IMR-90 (cell line): Measurements from ENCODE around the gene NPAS1. TPM values are rescaled to one million over a fixed set of nuclear protein-coding genes. Genes with fewer than 3 reads are reported as not detected.
A peak's percentile ranks its signal among the peaks of the same experiment; 100 is the strongest.

Experiments
- ATAC-seq: fragments of 200-7000 bp; cut with Tn5 transposase; 2 replicates; pipeline ENCODE4 v1.9.1; 2020; ENCODE audit warnings: low read depth, mild to moderate bottlenecking, moderate library complexity
- BruUV-seq: library from RNA; stranded (reverse); fragments of 400-500 nt; replicated peaks from 2 replicates; lab custom pipeline; 2021; lab: Mats Ljungman, UMichigan
- CTCF ChIA-PET: fragments of 300-600 bp; formaldehyde crosslinking; extraction: SDS; loops from one replicate; lab custom pipeline; 2021; ENCODE audit warnings: antibody characterized with exemption; lab: Yijun Ruan, JAX
- POLR2A ChIA-PET: fragments of 300-600 bp; sonication (Branson Sonifier 250); formaldehyde crosslinking; loops from one replicate; lab custom pipeline; 2022; ENCODE audit warnings: antibody characterized with exemption; ENCODE audit not compliant: unreplicated experiment; lab: Charles Lee
- DNase-seq: peaks from one replicate; pipeline ENCODE4 v3.0.0; 2013
- H2AFZ ChIP-seq: replicated peaks from 2 replicates; pipeline ENCODE3; 2013; ENCODE audit warnings: low read length, mild to moderate bottlenecking; ENCODE audit not compliant: poor library complexity
- H2AK5ac ChIP-seq: 2 replicates; pipeline ENCODE4 v1.6.1; 2013; ENCODE audit warnings: low read depth, low read length, inconsistent platforms
- H2AK9ac ChIP-seq: replicated peaks from 2 replicates; pipeline ENCODE3; 2013; ENCODE audit warnings: mild to moderate bottlenecking, low read depth, low read length, moderate library complexity; ENCODE audit not compliant: poor library complexity
- H2BK120ac ChIP-seq: 2 replicates; pipeline ENCODE4 v1.6.1; 2013; ENCODE audit warnings: low read depth, low read length, inconsistent platforms
- H2BK15ac ChIP-seq: 3 replicates; pipeline ENCODE4 v1.6.1; 2013; ENCODE audit warnings: low read depth, low read length, inconsistent platforms
- H2BK20ac ChIP-seq: 2 replicates; pipeline ENCODE4 v1.6.1; 2013; ENCODE audit warnings: low read depth, mild to moderate bottlenecking, inconsistent platforms, low read length, moderate library complexity
- H2BK5ac ChIP-seq: 2 replicates; pipeline ENCODE4 v1.6.1; 2013; ENCODE audit warnings: mild to moderate bottlenecking, low read depth, low read length, inconsistent platforms; ENCODE audit not compliant: poor library complexity, severe bottlenecking
- H3K14ac ChIP-seq: replicated peaks from 2 replicates; pipeline ENCODE4 v1.6.1; 2013; ENCODE audit warnings: low read depth, low read length, inconsistent platforms
- H3K18ac ChIP-seq: 2 replicates; pipeline ENCODE4 v1.6.1; 2013; ENCODE audit warnings: low read depth, low read length, control low read depth
- H3K23ac ChIP-seq: 2 replicates; pipeline ENCODE4 v1.6.1; 2013; ENCODE audit warnings: low read depth, low read length, inconsistent platforms
- H3K27ac ChIP-seq: 2 replicates; pipeline ENCODE4 v1.5.1; 2013; ENCODE audit warnings: mild to moderate bottlenecking, control low read depth, low read length; ENCODE audit not compliant: insufficient read depth
- H3K27me3 ChIP-seq: 2 replicates; pipeline ENCODE4 v1.6.1; 2013; ENCODE audit warnings: low read length; ENCODE audit not compliant: control insufficient read depth, insufficient read depth
- H3K36me3 ChIP-seq: 2 replicates; pipeline ENCODE4 v1.6.1; 2013; ENCODE audit warnings: low read length, mixed read lengths; ENCODE audit not compliant: control insufficient read depth, insufficient read depth
- H3K4ac ChIP-seq: 2 replicates; pipeline ENCODE4 v1.6.1; 2013; ENCODE audit warnings: low read depth, low read length, inconsistent platforms
- H3K4me1 ChIP-seq: 2 replicates; pipeline ENCODE4 v1.6.1; 2013; ENCODE audit warnings: low read length, mixed read lengths; ENCODE audit not compliant: control insufficient read depth, insufficient read depth
- H3K4me2 ChIP-seq: 2 replicates; pipeline ENCODE4 v1.6.1; 2013; ENCODE audit warnings: low read depth, mild to moderate bottlenecking, control low read depth, low read length, moderate library complexity
- H3K4me3 ChIP-seq: 2 replicates; pipeline ENCODE4 v1.5.1; 2013; ENCODE audit warnings: low read depth, mild to moderate bottlenecking, control low read depth, low read length, moderate library complexity; ENCODE audit not compliant: insufficient read depth
- H3K56ac ChIP-seq: 2 replicates; pipeline ENCODE4 v1.6.1; 2013; ENCODE audit warnings: low read length, inconsistent platforms; ENCODE audit not compliant: insufficient read depth; ENCODE audit errors: extremely low read depth
- H3K79me1 ChIP-seq, 2 experiments: 2 replicates each; pipeline ENCODE4 v1.6.1; 2013; ENCODE audit warnings: low read length in 2 of 2, inconsistent platforms in 1 of 2, low read depth in 1 of 2
- H3K9ac ChIP-seq: 2 replicates; pipeline ENCODE4 v1.6.1; 2013; ENCODE audit warnings: low read depth, low read length, control low read depth
- H3K9me1 ChIP-seq: 2 replicates; pipeline ENCODE4 v1.6.1; 2013; ENCODE audit warnings: low read length, inconsistent platforms; ENCODE audit not compliant: insufficient read depth
- H3K9me3 ChIP-seq: 2 replicates; pipeline ENCODE4 v1.6.1; 2013; ENCODE audit warnings: low read length; ENCODE audit not compliant: control insufficient read depth, insufficient read depth
- H4K20me1 ChIP-seq: 2 replicates; pipeline ENCODE4 v1.6.1; 2013; ENCODE audit warnings: low read length, inconsistent platforms; ENCODE audit not compliant: insufficient read depth
- H4K5ac ChIP-seq: 2 replicates; pipeline ENCODE4 v1.6.1; 2013; ENCODE audit warnings: mild to moderate bottlenecking, low read depth, low read length, control low read depth
- H4K8ac ChIP-seq, 2 experiments: 2 replicates each; pipeline ENCODE4 v1.6.1; 2013; ENCODE audit warnings: low read depth in 2 of 2, low read length in 2 of 2, control low read depth in 1 of 2, inconsistent platforms in 1 of 2
- H4K91ac ChIP-seq: 2 replicates; pipeline ENCODE4 v1.6.1; 2013; ENCODE audit warnings: low read depth, low read length, inconsistent platforms; ENCODE audit not compliant: insufficient read depth
- BHLHE40 ChIP-seq: fragments of 150-350 bp; IDR thresholded peaks from 2 replicates; pipeline ENCODE4 v1.6.1; 2016; ENCODE audit warnings: mild to moderate bottlenecking, low read depth, low read length
- CEBPB ChIP-seq: IDR thresholded peaks from 2 replicates; pipeline ENCODE4 v1.6.1; 2012; ENCODE audit warnings: low read depth, low read length, improper control_type of control experiment
- CHD1 ChIP-seq: IDR thresholded peaks from 2 replicates; pipeline ENCODE4 v1.6.1; 2012; ENCODE audit warnings: low read depth, low read length, improper control_type of control experiment
- CTCF ChIP-seq: conservative IDR thresholded peaks from 2 replicates; pipeline ENCODE4 v1.5.1; 2012; ENCODE audit warnings: mild to moderate bottlenecking, low read depth, low read length, improper control_type of control experiment
- ELK1 ChIP-seq: fragments of 150-350 bp; IDR thresholded peaks from 2 replicates; pipeline ENCODE4 v1.6.1; 2016; ENCODE audit warnings: low read depth, mild to moderate bottlenecking, low read length, moderate library complexity, borderline replicate concordance
- FOS ChIP-seq: fragments of 150-350 bp; IDR thresholded peaks from 2 replicates; pipeline ENCODE4 v1.6.1; 2016; ENCODE audit warnings: low read depth, low read length
- MAFK ChIP-seq: IDR thresholded peaks from 2 replicates; pipeline ENCODE4 v1.6.1; 2012; ENCODE audit warnings: low read depth, low read length, improper control_type of control experiment
- MAZ ChIP-seq: IDR thresholded peaks from 2 replicates; pipeline ENCODE4 v1.6.1; 2012; ENCODE audit warnings: low read depth, mild to moderate bottlenecking, low read length, improper control_type of control experiment, moderate library complexity, borderline replicate concordance
- MXI1 ChIP-seq: IDR thresholded peaks from 2 replicates; pipeline ENCODE4 v1.6.1; 2012; ENCODE audit warnings: low read depth, mild to moderate bottlenecking, low read length, moderate library complexity, borderline replicate concordance
- POLR2A ChIP-seq: IDR thresholded peaks from 2 replicates; pipeline ENCODE4 v1.6.1; 2012; ENCODE audit warnings: mild to moderate bottlenecking, low read depth, low read length
- RAD21 ChIP-seq: IDR thresholded peaks from 2 replicates; pipeline ENCODE4 v1.6.1; 2012; ENCODE audit warnings: low read length, improper control_type of control experiment
- RCOR1 ChIP-seq: IDR thresholded peaks from 2 replicates; pipeline ENCODE4 v1.6.1; 2012; ENCODE audit warnings: mild to moderate bottlenecking, low read length, improper control_type of control experiment; ENCODE audit not compliant: insufficient replicate concordance
- RFX5 ChIP-seq: IDR thresholded peaks from 2 replicates; pipeline ENCODE4 v1.8.0; 2012; ENCODE audit warnings: low read depth, mild to moderate bottlenecking, low read length, moderate library complexity
- USF2 ChIP-seq: fragments of 150-350 bp; IDR thresholded peaks from 2 replicates; pipeline ENCODE4 v1.6.1; 2017; ENCODE audit warnings: mild to moderate bottlenecking, antibody characterized with exemption, low read length, low read depth
- WGBS, 2 experiments: methylation state at CpG; one replicate each; pipeline versions ENCODE4 v1.1.5 to v1.1.7; 2013; ENCODE audit warnings: missing lambda C conversion rate in 2 of 2; ENCODE audit not compliant: insufficient read length in 1 of 2; ENCODE audit errors: extremely low coverage in 2 of 2; 5-methylcytosine and 5-hydroxymethylcytosine counted together
- dilution Hi-C: fragments of 300-500 bp; cut with HindIII; formaldehyde crosslinking; loops from one replicate; pipeline ENCODE4 v1.14.3; 2018; ENCODE audit warnings: low sequenced_read_pairs; ENCODE audit not compliant: unreplicated experiment
- in situ Hi-C: fragments of 300-500 bp; cut with MboI; formaldehyde crosslinking; loops from 3 replicates; pipeline ENCODE4 v1.14.3; 2019; ENCODE audit warnings: low sequenced_read_pairs, inconsistent platforms, mixed read lengths
- intact Hi-C: fragments of 100-400 bp; cut with micrococcal nuclease; formaldehyde crosslinking; loops from 2 replicates; pipeline ENCODE4 v1.10.0; 2022
- polyA plus RNA-seq, 3 experiments: library from polyadenylated mRNA; depleted of rRNA; stranded (reverse); fragments of >200 nt; gene quantifications; 2 replicates each; pipeline ENCODE4 v1.2.3, GENCODE V29; 2012; ENCODE audit warnings: low replicate concordance in 1 of 3
- total RNA-seq: library from RNA; depleted of rRNA; stranded (reverse); fragments of >200 nt; gene quantifications from 2 replicates; pipeline ENCODE4 v1.2.3, GENCODE V29; 2012

The NPAS1 gene
- total and polyA plus RNA-seq, 2 of the 4 experiments (the other 2 are of a cell fraction): 0.36 to 5.7 TPM

GRCh38 chr19:47094557-47095475, 75.2 kb downstream of the NPAS1 start:
- DNase-seq: no peak
- BruUV-seq: no TSS peak
- Histone ChIP-seq H4K91ac (no peak overlapping the region), H3K27me3 (no peaks in the 10 kb centered on the region), H2AK5ac (no peak overlapping the region), H3K4me1 (peaks cover 7% of the 10 kb centered on the region; the same call in 1 of the 2 replicates), H3K23ac (no peak overlapping the region), H2BK20ac (no peak overlapping the region), H3K9me1 (peaks cover 22% of the 10 kb centered on the region), H3K9me3 (no peaks in the 10 kb centered on the region), H3K4me3 (no peak overlapping the region), H4K20me1 (peaks cover 53% of the 10 kb centered on the region), H3K9ac (no peak overlapping the region), H3K79me1 (peaks cover 46 to 77% of the 10 kb centered on the region in 2 experiments), H3K36me3 (peaks cover 27% of the 10 kb centered on the region), H4K8ac (no peak overlapping the region), H3K4me2 (no peak overlapping the region), H3K27ac (no peak overlapping the region), H3K56ac (no peak overlapping the region), H2BK15ac (no peak overlapping the region), H3K14ac (no peak overlapping the region), H3K18ac (no peak overlapping the region), H2BK5ac (no peak overlapping the region), H4K5ac (no peak overlapping the region; the same call in 1 of the 2 replicates), H2AK9ac (no peak overlapping the region), H2AFZ (no peak overlapping the region), H2BK120ac (no peak overlapping the region), H3K4ac (no peak overlapping the region)
- ATAC-seq: peak; percentile 37
- dilution Hi-C loops (no loop called here), in situ Hi-C loops (no loop called here), intact Hi-C loops (no loop called here)
- WGBS, 2 experiments: 40% methylated on average over 1 of the region's 15 CpGs; no CpG with 5 or more reads in 1 of the 2 experiments
- ChIA-PET CTCF (interaction anchor here (1.2 to 1.3 kb wide), 2 partner anchors 15 to 31 kb away, joined by 3 read pairs; no protein-coding TSS in a partner anchor), POLR2A (no interaction called here)
- no peak for TF ChIP-seq MXI1
- TF ChIP-seq RFX5: no peak
- no peak for TF ChIP-seq RAD21
- no peak for TF ChIP-seq FOS
- TF ChIP-seq MAFK: no peak
- TF ChIP-seq ELK1: no peak
- no peak for TF ChIP-seq USF2
- no peak for TF ChIP-seq CHD1
- no peak for TF ChIP-seq CEBPB
- TF ChIP-seq RCOR1: no peak
- no peak for TF ChIP-seq POLR2A
- TF ChIP-seq CTCF: no peak
- no peak for TF ChIP-seq BHLHE40
- no peak for TF ChIP-seq MAZ
